ENCODE measurements around the gene LCTL.

DNA sequence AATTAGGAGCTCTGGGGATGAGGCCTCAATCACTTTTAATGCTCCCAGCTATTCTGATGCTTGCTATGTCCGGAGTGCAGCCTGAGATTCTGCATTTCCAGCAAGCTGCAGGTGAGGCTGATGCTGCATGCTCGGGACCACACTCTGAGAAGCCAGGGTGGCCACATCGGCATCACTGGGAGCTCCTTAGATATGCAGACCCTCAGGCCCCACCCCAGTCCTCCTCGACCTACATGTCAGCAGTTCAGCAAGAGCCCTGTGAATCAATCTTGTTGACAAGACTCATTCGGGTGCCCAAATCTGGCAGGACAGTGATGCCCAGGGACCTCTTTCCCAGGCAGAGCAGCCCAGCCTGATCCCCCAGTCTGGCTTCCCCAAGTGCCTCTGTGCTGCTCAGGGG, 44.1 kb upstream of the LCTL start:
- TF ChIP-seq, protein P1, sequence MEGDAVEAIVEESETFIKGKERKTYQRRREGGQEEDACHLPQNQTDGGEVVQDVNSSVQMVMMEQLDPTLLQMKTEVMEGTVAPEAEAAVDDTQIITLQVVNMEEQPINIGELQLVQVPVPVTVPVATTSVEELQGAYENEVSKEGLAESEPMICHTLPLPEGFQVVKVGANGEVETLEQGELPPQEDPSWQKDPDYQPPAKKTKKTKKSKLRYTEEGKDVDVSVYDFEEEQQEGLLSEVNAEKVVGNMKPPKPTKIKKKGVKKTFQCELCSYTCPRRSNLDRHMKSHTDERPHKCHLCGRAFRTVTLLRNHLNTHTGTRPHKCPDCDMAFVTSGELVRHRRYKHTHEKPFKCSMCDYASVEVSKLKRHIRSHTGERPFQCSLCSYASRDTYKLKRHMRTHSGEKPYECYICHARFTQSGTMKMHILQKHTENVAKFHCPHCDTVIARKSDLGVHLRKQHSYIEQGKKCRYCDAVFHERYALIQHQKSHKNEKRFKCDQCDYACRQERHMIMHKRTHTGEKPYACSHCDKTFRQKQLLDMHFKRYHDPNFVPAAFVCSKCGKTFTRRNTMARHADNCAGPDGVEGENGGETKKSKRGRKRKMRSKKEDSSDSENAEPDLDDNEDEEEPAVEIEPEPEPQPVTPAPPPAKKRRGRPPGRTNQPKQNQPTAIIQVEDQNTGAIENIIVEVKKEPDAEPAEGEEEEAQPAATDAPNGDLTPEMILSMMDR (IDR thresholded peaks at IDR 0.05 in 4 of 5, conservative IDR thresholded peaks at IDR 0.05 in 1 of 5), result no peak
- TF ChIP-seq POLR2A (IDR thresholded peaks at IDR 0.05), result no peak

Data from gastrocnemius medialis (tissue), 4 donors.